Endodermal cell (in vitro differentiated cells): ENCODE measurements around the gene ABCG4. TPM values are rescaled to one million over a fixed set of nuclear protein-coding genes. Genes with fewer than 3 reads are reported as not detected.

ENCODE experiments used
- DNase-seq: peaks from one replicate; pipeline ENCODE4 v3.0.0-alpha.2; 2017
- H3K27ac ChIP-seq: 2 replicates; pipeline ENCODE4 v1.5.1; 2013; ENCODE audit warnings: mild to moderate bottlenecking, low read depth, low read length, moderate library complexity
- H3K27me3 ChIP-seq: 2 replicates; pipeline ENCODE4 v1.6.1; 2013; ENCODE audit warnings: mild to moderate bottlenecking, low read length, moderate library complexity; ENCODE audit not compliant: insufficient read depth, control insufficient read depth, poor library complexity, severe bottlenecking
- H3K36me3 ChIP-seq: 2 replicates; pipeline ENCODE4 v1.7.0; 2013; ENCODE audit warnings: mild to moderate bottlenecking, low read length, moderate library complexity; ENCODE audit not compliant: control insufficient read depth, insufficient read depth
- H3K4me1 ChIP-seq: one replicate; pipeline ENCODE4 v1.7.0; 2013; ENCODE audit warnings: low read length; ENCODE audit not compliant: control insufficient read depth, insufficient read depth
- H3K4me3 ChIP-seq: 2 replicates; pipeline ENCODE4 v1.5.1; 2013; ENCODE audit warnings: mild to moderate bottlenecking, low read length, moderate library complexity
- H3K9ac ChIP-seq: 2 replicates; pipeline ENCODE4 v1.6.1; 2013; ENCODE audit warnings: mild to moderate bottlenecking, low read length, moderate library complexity; ENCODE audit not compliant: poor library complexity, severe bottlenecking; ENCODE audit errors: extremely low read depth
- H3K9me3 ChIP-seq: 2 replicates; pipeline ENCODE4 v1.6.1; 2013; ENCODE audit warnings: mild to moderate bottlenecking, low read length, moderate library complexity; ENCODE audit not compliant: control insufficient read depth
- H3K27ac Mint-ChIP-seq: 2 replicates; pipeline ENCODE4 v1.8.0; 2020; ENCODE audit warnings: mixed read lengths
- H3K27me3 Mint-ChIP-seq: 2 replicates; pipeline ENCODE4 v1.8.0; 2021; ENCODE audit warnings: mild to moderate bottlenecking, mixed read lengths; ENCODE audit not compliant: insufficient read depth
- H3K36me3 Mint-ChIP-seq: 2 replicates; pipeline ENCODE4 v1.8.0; 2020; ENCODE audit warnings: low read depth, mixed read lengths
- H3K4me1 Mint-ChIP-seq: 2 replicates; pipeline ENCODE4 v1.8.0; 2020; ENCODE audit warnings: mixed read lengths
- H3K4me3 Mint-ChIP-seq: 2 replicates; pipeline ENCODE4 v1.8.0; 2020; ENCODE audit warnings: mild to moderate bottlenecking, moderate library complexity, mixed read lengths
- H3K9me3 Mint-ChIP-seq: 2 replicates; pipeline ENCODE4 v1.8.0; 2020; ENCODE audit warnings: mild to moderate bottlenecking, mixed read lengths
- CTCF ChIP-seq: fragments of 200-600 bp; sonication (generic); conservative IDR thresholded peaks from 2 replicates; pipeline ENCODE4 v1.5.0; 2021; ENCODE audit warnings: antibody characterized with exemption, mild to moderate bottlenecking
- WGBS, 2 experiments: methylation state at CpG; one replicate each; pipeline versions ENCODE4 v1.1.5 to v1.1.7; 2013; ENCODE audit warnings: missing lambda C conversion rate in 2 of 2, mixed read lengths in 1 of 2; ENCODE audit not compliant: insufficient coverage in 1 of 2, insufficient read length in 1 of 2; 5-methylcytosine and 5-hydroxymethylcytosine counted together
- total RNA-seq, 2 donors: library from RNA; stranded (reverse); fragmentation: NEBNext Ultra II Directional in 1 of 2; extraction: Animal tissue kit (Norgen Biotek cat#: 25700) in 1 of 2; gene quantifications; 2 replicates in 1 of 2; 3 replicates in 1 of 2; pipeline ENCODE4 v1.2.1, GENCODE V29; 2021

Gene ABCG4
- total RNA-seq, 2 donors from 2014 or later = 1.5 to 1.8 TPM

DNA sequence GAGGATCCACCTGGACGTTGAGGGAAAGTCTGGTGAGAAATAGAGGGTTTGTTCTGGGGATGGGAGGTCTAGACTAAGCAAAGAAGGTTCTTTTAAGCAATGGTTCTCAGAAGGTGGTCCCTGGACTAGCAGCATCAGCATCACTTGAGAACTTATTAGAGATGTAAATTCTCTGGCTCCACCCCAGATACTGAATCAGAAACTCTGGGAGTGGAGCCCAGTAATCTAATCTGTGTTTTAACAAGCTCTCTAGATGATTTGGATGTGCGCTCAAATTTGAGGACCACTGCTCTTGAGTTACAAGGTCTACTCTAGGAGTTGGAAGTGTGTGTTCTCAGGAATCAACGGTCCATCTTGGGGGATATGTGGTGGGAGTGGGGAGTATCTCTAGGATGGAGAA lies 3.3 kb upstream of the ABCG4 start:
- peaks cover 15% of the 10 kb centered on the region for H3K4me1 Mint-ChIP-seq
- Histone ChIP-seq H3K27ac (no peak overlapping the region), H3K27me3 (peaks cover 27% of the 10 kb centered on the region), H3K4me1 (peaks cover 10% of the 10 kb centered on the region), H3K4me3 (no peak overlapping the region), H3K9me3 (no peaks in the 10 kb centered on the region), H3K36me3 (no peaks in the 10 kb centered on the region), H3K9ac (no peak overlapping the region)
- no peak for DNase-seq
- H3K36me3 Mint-ChIP-seq = no peaks in the 10 kb centered on the region
- H3K4me3 Mint-ChIP-seq = no peak overlapping the region
- TF ChIP-seq CTCF = no peak
- WGBS, 2 experiments = 0 to 73% methylated on average over 1 to 3 of the region's 3 CpGs
- no peaks in the 10 kb centered on the region for H3K9me3 Mint-ChIP-seq
- peaks cover 41% of the 10 kb centered on the region for H3K27me3 Mint-ChIP-seq
- no peak overlapping the region for H3K27ac Mint-ChIP-seq

DNA sequence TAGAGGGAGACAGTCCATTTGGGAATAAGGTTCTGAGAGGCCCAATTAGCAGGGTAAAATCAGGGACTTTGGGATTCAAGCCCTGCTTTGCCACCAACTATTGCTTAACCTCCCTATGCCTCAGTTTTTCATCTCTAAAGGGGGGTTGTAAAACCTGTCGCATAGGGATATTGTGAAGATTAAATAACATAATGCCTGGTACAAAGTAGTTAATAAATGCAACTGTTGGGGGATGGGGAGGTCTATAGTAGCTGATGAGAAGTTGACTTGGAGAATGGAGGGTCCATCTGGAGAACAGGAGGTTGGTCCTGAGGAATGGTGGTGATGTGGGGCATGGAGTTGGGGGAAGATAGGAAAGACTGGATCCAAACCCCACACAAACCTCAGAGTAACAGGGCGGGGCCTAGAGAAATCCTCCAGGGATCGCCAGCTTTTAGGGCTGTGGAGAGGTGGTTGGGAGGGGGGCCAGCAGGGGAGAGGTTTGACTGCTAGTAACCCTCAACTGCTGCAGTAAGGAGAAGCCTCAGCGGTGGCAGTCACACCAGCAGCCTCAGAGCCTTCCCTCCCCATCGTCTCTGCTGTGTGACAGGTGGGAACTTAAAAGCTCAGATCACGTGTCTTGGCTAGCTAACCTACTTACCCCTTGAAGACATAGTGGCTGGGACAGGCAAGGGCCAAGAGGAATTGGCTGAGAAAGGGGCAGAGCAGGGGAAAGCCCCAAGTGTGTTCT lies 1.1 kb upstream of the ABCG4 start:
- no peak for TF ChIP-seq CTCF
- H3K27me3 Mint-ChIP-seq = peaks cover 58% of the 10 kb centered on the region
- H3K27ac Mint-ChIP-seq = no peak overlapping the region
- H3K36me3 Mint-ChIP-seq = no peaks in the 10 kb centered on the region
- Histone ChIP-seq H3K27ac (no peak overlapping the region), H3K4me1 (peaks cover 10% of the 10 kb centered on the region), H3K4me3 (no peak overlapping the region), H3K27me3 (peaks cover 45% of the 10 kb centered on the region), H3K9me3 (no peaks in the 10 kb centered on the region), H3K9ac (no peak overlapping the region), H3K36me3 (no peaks in the 10 kb centered on the region)
- 26 to 56% methylated on average over 4 to 6 of the region's 6 CpGs for WGBS, 2 experiments
- H3K4me1 Mint-ChIP-seq = peaks cover 15% of the 10 kb centered on the region
- peak; percentile 68 for DNase-seq
- no peaks in the 10 kb centered on the region for H3K9me3 Mint-ChIP-seq
- peak overlapping the region; percentile 61 for H3K4me3 Mint-ChIP-seq

DNA sequence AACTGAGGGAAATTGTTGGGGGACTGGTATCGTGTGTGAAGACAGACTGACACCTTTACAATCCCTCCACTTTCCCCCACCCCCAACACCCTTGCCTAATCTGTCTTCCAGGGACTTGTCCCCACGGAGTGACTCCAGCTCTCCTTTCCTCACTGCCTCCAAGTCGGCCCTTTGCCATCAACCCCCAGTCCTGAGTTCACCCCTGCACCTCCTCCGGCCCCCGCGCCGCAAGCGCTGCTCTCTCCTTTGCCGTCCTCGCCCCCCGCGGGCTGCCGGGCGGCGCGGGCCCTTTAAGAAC lies 183 bp upstream of the ABCG4 start:
- TF ChIP-seq CTCF = no peak
- no peak for DNase-seq
- Histone ChIP-seq H3K27ac (no peak overlapping the region), H3K27me3 (peaks cover 45% of the 10 kb centered on the region), H3K9me3 (no peaks in the 10 kb centered on the region), H3K36me3 (no peaks in the 10 kb centered on the region), H3K4me3 (peak overlapping the region; percentile 76), H3K4me1 (peaks cover 10% of the 10 kb centered on the region), H3K9ac (no peak overlapping the region)
- H3K4me1 Mint-ChIP-seq = peaks cover 15% of the 10 kb centered on the region
- no peak overlapping the region for H3K27ac Mint-ChIP-seq
- 0% methylated on average over 1 to 15 of the region's 16 CpGs for WGBS, 2 experiments
- peak overlapping the region; percentile 61 for H3K4me3 Mint-ChIP-seq
- H3K9me3 Mint-ChIP-seq = no peaks in the 10 kb centered on the region
- no peaks in the 10 kb centered on the region for H3K36me3 Mint-ChIP-seq
- peaks cover 58% of the 10 kb centered on the region for H3K27me3 Mint-ChIP-seq
